Neural progenitor cell (in vitro differentiated cells): ENCODE results near the gene TRMT1. TPM values are rescaled to one million over a fixed set of nuclear protein-coding genes. Genes with fewer than 3 reads are reported as not detected.

Experiments used
- DNase-seq: peaks from one replicate; pipeline ENCODE4 v3.0.0-alpha.2; 2016; ENCODE audit warnings: low spot score
- H2AFZ ChIP-seq: fragments of 200-600 bp; sonication (generic); replicated peaks from 2 replicates; pipeline ENCODE4 v1.6.1; 2016; ENCODE audit warnings: antibody characterized with exemption
- H3F3A ChIP-seq: fragments of 200-600 bp; sonication (generic); 2 replicates; pipeline ENCODE4 v1.6.1; 2016; ENCODE audit warnings: antibody characterized with exemption, low read depth
- H3K27ac ChIP-seq: fragments of 200-600 bp; sonication (generic); 2 replicates; pipeline ENCODE4 v1.5.1; 2016; ENCODE audit warnings: mild to moderate bottlenecking
- H3K27me3 ChIP-seq: fragments of 200-600 bp; sonication (generic); 2 replicates; pipeline ENCODE4 v1.6.1; 2016; ENCODE audit warnings: mild to moderate bottlenecking, moderate library complexity
- H3K36me3 ChIP-seq: fragments of 200-600 bp; sonication (generic); 2 replicates; pipeline ENCODE4 v1.5.1; 2016
- H3K4me1 ChIP-seq: fragments of 200-600 bp; sonication (generic); 2 replicates; pipeline ENCODE4 v1.6.1; 2016; ENCODE audit warnings: mixed run types
- H3K4me2 ChIP-seq: fragments of 200-600 bp; sonication (generic); 2 replicates; pipeline ENCODE4 v1.6.1; 2016
- H3K4me3 ChIP-seq: fragments of 200-600 bp; sonication (generic); 2 replicates; pipeline ENCODE4 v1.5.1; 2016
- H3K79me2 ChIP-seq: fragments of 200-600 bp; sonication (generic); 2 replicates; pipeline ENCODE4 v1.6.1; 2016; ENCODE audit warnings: low read depth
- H3K9ac ChIP-seq: fragments of 200-600 bp; sonication (generic); 2 replicates; pipeline ENCODE4 v1.6.1; 2016
- H3K9me3 ChIP-seq: fragments of 200-600 bp; sonication (generic); 2 replicates; pipeline ENCODE4 v1.5.1; 2016; ENCODE audit warnings: low read depth
- H4K20me1 ChIP-seq: fragments of 200-600 bp; sonication (generic); 2 replicates; pipeline ENCODE4 v1.6.1; 2016; ENCODE audit warnings: low read depth
- H3K27ac Mint-ChIP-seq: 3 replicates; pipeline ENCODE4 v1.8.0; 2021; ENCODE audit warnings: mixed read lengths
- H3K27me3 Mint-ChIP-seq: 2 replicates; pipeline ENCODE4 v1.8.0; 2022; ENCODE audit warnings: low read depth, mild to moderate bottlenecking, inconsistent platforms, moderate library complexity, mixed read lengths; ENCODE audit not compliant: insufficient read depth
- H3K36me3 Mint-ChIP-seq: 3 replicates; pipeline ENCODE4 v1.8.0; 2021; ENCODE audit warnings: mixed read lengths
- H3K4me1 Mint-ChIP-seq: 3 replicates; pipeline ENCODE4 v1.8.0; 2021; ENCODE audit warnings: mixed read lengths
- H3K4me3 Mint-ChIP-seq: 3 replicates; pipeline ENCODE4 v1.8.0; 2021; ENCODE audit warnings: mild to moderate bottlenecking, moderate library complexity, mixed read lengths
- H3K9me3 Mint-ChIP-seq: 3 replicates; pipeline ENCODE4 v1.8.0; 2020; ENCODE audit warnings: mixed read lengths
- CTCF ChIP-seq: fragments of 200-600 bp; sonication (generic); IDR thresholded peaks from 2 replicates; pipeline ENCODE4 v1.5.1; 2017; ENCODE audit warnings: antibody characterized with exemption, mild to moderate bottlenecking
- EZH2 ChIP-seq: fragments of 200-600 bp; sonication (generic); IDR thresholded peaks from 2 replicates; pipeline ENCODE4 v1.6.1; 2017; ENCODE audit warnings: antibody characterized with exemption, mild to moderate bottlenecking, moderate library complexity
- EZH2phosphoT487 ChIP-seq: fragments of 200-600 bp; sonication (generic); IDR thresholded peaks from 2 replicates; pipeline ENCODE4 v1.6.1; 2017; ENCODE audit warnings: antibody characterized with exemption
- total RNA-seq: library from RNA; depleted of rRNA; stranded (reverse); fragments of >200 nt; gene quantifications from 2 replicates; pipeline ENCODE4 v1.2.3, GENCODE V29; 2015; ENCODE audit warnings: low replicate concordance

TRMT1 gene
- total RNA-seq, 1 donor from 2014 or later = 30.2 TPM

DNA sequence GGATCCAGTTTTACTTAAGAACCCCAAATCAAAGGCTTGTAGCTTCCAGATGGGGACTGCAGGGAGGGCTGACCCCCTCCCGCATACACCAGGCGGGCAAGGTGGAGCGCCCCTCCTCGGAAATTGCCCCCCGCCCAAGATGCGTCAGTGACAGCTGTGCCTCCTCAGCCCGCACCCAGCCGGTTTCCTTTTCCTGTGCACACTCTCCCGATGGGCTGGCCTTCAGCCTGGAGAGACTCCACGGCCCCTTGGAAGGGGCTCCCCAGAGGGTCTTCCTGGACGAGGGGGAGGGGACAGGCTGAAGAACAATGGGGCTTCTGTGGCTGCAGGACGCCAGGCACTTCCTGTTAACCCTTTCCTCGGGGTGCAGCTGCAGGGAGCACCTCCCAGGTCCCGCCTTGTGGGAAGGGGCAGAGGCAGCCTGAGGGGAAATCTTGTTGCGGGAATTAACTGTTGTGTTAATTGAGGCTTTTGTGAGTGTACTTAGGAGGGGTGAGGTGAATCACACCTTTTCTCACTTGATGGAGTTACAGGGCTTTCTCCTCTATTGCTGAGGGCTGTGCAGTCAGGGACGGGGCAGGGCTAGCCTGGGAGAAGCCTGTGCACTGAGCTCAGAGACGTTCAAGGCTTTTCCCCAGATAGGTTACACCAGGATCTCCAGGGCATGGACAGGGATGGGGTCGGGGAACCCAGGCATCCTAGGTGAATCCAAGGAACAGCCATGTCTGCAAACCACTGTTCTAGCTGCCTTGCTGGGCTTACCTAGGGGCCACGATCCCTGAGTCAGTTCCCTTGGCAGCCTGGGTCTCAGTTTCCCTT is 48.0 kb upstream of the TRMT1 start:
- peak overlapping the region; percentile 91 for H3K27ac ChIP-seq
- H3K27ac Mint-ChIP-seq = peak overlapping the region; percentile 97
- peak overlapping the region; percentile 47 for H3K4me3 ChIP-seq
- no peaks in the 10 kb centered on the region for H3K36me3 Mint-ChIP-seq
- TF ChIP-seq EZH2phosphoT487 = no peak
- H3K4me1 ChIP-seq = peaks cover 24% of the 10 kb centered on the region
- peaks cover 45% of the 10 kb centered on the region for H3K4me1 Mint-ChIP-seq
- H2AFZ ChIP-seq = peak overlapping the region; percentile 1
- peak overlapping the region; percentile 72 for H3K4me2 ChIP-seq
- H3K9ac ChIP-seq = no peak overlapping the region
- no peaks in the 10 kb centered on the region for H3K9me3 Mint-ChIP-seq
- peaks cover 57% of the 10 kb centered on the region for H3F3A ChIP-seq
- H3K4me3 Mint-ChIP-seq = peak overlapping the region; percentile 76
- peaks cover 8% of the 10 kb centered on the region for H3K27me3 Mint-ChIP-seq
- no peaks in the 10 kb centered on the region for H3K27me3 ChIP-seq
- H4K20me1 ChIP-seq = no peaks in the 10 kb centered on the region
- no peaks in the 10 kb centered on the region for H3K36me3 ChIP-seq
- peak; percentile 92 for DNase-seq
- H3K9me3 ChIP-seq = no peaks in the 10 kb centered on the region
- no peaks in the 10 kb centered on the region for H3K79me2 ChIP-seq

DNA sequence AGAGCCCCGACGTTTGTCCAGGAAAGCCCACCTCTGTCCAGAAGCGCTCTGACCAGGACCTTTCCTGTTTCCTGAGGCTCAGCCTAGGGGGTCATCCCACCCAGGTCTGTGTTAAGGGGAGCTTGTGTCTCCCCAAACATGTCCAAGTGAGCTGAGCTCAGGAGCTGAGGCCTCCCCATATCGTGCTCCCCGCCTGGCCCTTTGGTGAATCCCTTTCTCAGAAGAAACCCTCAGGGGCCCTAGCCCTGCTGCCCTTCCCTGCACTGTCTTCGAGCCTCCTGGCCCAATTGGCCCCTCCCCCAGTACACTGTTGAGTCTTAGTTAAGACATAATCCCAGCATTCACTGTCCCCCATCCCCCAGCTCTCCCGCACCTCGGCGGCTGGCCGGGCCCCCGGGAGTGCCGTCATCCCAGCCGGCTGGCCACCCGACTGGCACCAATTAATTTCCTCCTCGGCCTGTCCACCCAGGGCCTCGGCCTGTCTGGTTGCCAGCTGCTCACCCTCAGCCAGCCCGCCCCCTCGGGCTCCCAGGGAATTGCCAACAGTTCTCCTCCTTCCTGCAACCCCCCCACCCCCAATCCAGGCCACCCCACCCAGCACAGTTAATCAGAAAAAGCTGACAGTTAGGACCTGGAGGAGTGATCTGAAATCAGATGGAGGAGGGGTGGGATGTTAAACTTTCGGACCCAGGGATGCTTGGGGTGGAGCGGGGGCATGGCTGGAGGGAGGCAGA is 47.2 kb upstream of the TRMT1 start:
- TF ChIP-seq CTCF (no peak), EZH2 (no peak), EZH2phosphoT487 (peak; percentile 15)
- Histone ChIP-seq H3K4me1 (peaks cover 24% of the 10 kb centered on the region), H3K9ac (no peak overlapping the region), H3K27me3 (no peaks in the 10 kb centered on the region), H3F3A (peaks cover 57% of the 10 kb centered on the region), H2AFZ (peak overlapping the region; percentile 1), H3K27ac (peak overlapping the region; percentile 91), H3K79me2 (no peaks in the 10 kb centered on the region), H3K9me3 (no peaks in the 10 kb centered on the region), H3K36me3 (no peaks in the 10 kb centered on the region), H4K20me1 (no peaks in the 10 kb centered on the region), H3K4me2 (peak overlapping the region; percentile 72), H3K4me3 (peak overlapping the region; percentile 47)
- Mint-ChIP-seq H3K36me3 (no peaks in the 10 kb centered on the region), H3K9me3 (no peaks in the 10 kb centered on the region), H3K4me1 (peaks cover 43% of the 10 kb centered on the region), H3K27me3 (peaks cover 5% of the 10 kb centered on the region), H3K4me3 (peak overlapping the region; percentile 83), H3K27ac (peak overlapping the region; percentile 94)
- DNase-seq = peak; percentile 94

DNA sequence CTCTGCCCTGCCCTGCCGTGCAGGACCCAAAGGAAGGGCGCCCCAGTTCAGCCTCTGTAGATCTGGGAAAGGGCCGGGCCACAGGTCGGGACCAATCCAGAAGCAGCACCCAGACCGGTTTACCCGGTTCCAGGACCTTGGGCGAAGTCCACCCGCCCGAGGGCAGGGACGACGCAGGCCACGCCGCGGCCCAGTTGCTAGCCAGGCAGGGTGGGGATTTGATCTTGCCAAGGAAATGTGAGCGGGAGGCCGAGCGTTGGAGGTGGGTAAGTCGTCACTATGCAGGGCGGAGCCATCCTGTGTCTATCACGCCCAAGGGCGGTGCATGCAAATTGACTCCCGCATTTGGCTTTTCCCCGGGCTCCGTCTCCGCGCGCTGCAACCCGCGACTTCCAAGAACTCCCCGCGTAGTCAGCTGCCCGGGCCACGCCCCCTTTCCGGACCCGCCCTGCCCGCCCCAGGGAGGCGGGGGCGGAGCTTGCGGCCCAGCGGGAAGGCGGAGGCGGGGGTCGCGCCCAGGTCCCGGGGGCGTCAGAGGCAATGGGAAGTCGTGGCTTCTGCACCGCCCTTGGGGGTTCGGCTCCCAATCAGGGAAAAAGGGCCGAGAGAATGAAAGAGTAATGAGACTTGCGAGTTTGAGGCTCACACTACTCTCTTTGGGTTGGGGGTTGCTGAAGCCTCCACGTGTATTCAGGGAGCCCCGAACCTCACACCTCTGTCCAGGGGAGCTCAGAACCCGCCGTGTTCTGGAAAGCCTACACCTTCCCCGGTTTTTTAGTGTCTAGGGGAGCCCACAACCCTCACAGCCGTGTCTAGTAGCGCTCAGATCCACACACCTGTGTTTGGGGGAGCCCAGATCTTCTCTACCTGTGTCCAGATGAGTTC is 46.4 kb upstream of the TRMT1 start:
- Histone ChIP-seq H2AFZ (peak overlapping the region; percentile 91), H3K27ac (peak overlapping the region; percentile 91), H3K4me2 (peak overlapping the region; percentile 72), H4K20me1 (no peaks in the 10 kb centered on the region), H3K27me3 (no peaks in the 10 kb centered on the region), H3F3A (peaks cover 57% of the 10 kb centered on the region), H3K9me3 (no peaks in the 10 kb centered on the region), H3K4me3 (peak overlapping the region; percentile 47), H3K4me1 (peaks cover 24% of the 10 kb centered on the region), H3K36me3 (no peaks in the 10 kb centered on the region), H3K79me2 (no peaks in the 10 kb centered on the region), H3K9ac (no peak overlapping the region)
- TF ChIP-seq CTCF = no peak
- TF ChIP-seq EZH2 = no peak
- no peak for TF ChIP-seq EZH2phosphoT487
- Mint-ChIP-seq H3K4me1 (peaks cover 45% of the 10 kb centered on the region), H3K9me3 (no peaks in the 10 kb centered on the region), H3K27me3 (peaks cover 11% of the 10 kb centered on the region), H3K36me3 (no peaks in the 10 kb centered on the region), H3K4me3 (peak overlapping the region; percentile 83), H3K27ac (peak overlapping the region; percentile 94)
- peak; percentile 97 for DNase-seq
